ENCODE data around the gene GFPT2.
A peak's percentile ranks its signal among the peaks of the same experiment; 100 is the strongest.

GFPT2 gene

GRCh38 chr5:180274695-180275094 is 78.4 kb downstream of the GFPT2 start:
- DNase-seq (ENCODE audit: low read depth): no peak

GRCh38 chr5:180271221-180271620 is 81.9 kb downstream of the GFPT2 start:
- DNase-seq (ENCODE audit: low read depth): no peak

GRCh38 chr5:180259260-180259611 is 93.9 kb downstream of the GFPT2 start:
- peak; percentile 9 for DNase-seq (ENCODE audit: low read depth)

DNA sequence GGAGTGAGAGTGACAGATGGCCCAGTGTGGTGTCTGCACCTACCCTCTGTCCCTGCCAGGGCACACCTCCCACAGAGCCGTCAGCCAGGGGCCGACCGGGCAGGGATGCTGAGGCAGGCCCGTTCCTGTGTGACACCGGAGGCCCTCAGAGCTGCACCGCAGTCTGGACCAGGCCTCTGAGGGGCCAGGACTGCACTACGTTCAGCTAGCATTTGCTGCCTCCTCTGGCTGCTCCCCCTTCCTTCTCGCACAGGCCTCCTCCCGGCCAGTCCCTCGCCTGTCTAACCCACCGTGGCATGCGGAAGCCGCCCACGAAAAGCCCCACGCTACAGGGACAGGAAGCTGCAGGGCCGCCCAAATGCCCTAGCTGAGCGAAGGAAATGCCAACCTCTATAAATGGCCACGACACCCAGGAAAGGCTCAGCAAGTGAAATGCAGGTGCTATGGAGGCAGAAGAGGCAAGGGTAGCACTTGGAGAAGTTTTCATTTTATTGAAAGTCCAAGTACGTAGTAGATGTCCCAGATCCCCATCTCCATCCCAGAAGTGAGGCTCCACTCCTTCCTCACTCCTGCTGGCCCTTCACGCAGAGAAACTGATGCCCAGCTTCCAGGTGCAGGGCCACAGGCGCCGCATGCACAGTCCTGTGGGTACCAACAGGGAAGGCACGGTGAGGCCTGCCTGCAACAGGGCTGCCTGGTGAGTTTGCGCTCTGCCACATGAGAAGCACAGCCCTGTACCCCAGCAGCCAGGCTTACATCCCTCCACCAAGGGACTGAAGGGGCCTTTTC is 99.9 kb downstream of the GFPT2 start:
- DNase-seq (ENCODE audit: low read depth): no peak

GRCh38 chr5:180251887-180252286 is 101.2 kb downstream of the GFPT2 start:
- DNase-seq (ENCODE audit: low read depth): no peak

GRCh38 chr5:180251141-180251540 is 102.0 kb downstream of the GFPT2 start:
- DNase-seq (ENCODE audit: low read depth): no peak

Data from EH (cell line).